Colonic mucosa (tissue), 4 donors: ENCODE results near the gene BEAN1. TPM values are rescaled to one million over a fixed set of nuclear protein-coding genes. Genes with fewer than 3 reads are reported as not detected.

ENCODE experiments used
- DNase-seq: peaks from one replicate; pipeline ENCODE4 v3.0.0-alpha.2; 2020
- H3K27ac ChIP-seq: fragments of 200-600 bp; one replicate; pipeline ENCODE4 v1.8.0; 2021
- H3K27me3 ChIP-seq: fragments of 200-600 bp; one replicate; pipeline ENCODE4 v1.8.0; 2021
- H3K36me3 ChIP-seq: fragments of 200-600 bp; one replicate; pipeline ENCODE4 v1.8.0; 2021
- H3K4me1 ChIP-seq: fragments of 200-600 bp; one replicate; pipeline ENCODE4 v1.8.0; 2021; ENCODE audit warnings: mild to moderate bottlenecking
- H3K4me3 ChIP-seq: fragments of 200-600 bp; one replicate; pipeline ENCODE4 v1.8.0; 2021
- H3K9ac ChIP-seq, 2 donors: one replicate each; pipeline ENCODE4 v1.7.0; 2013; ENCODE audit warnings: control low read depth in 2 of 2, low read depth in 2 of 2, low read length in 2 of 2
- H3K9me3 ChIP-seq: fragments of 200-600 bp; one replicate; pipeline ENCODE4 v1.8.0; 2021
- intact Hi-C: fragments of 100-400 bp; cut with DNase I; formaldehyde crosslinking; loops from one replicate; pipeline ENCODE4 v1.14.1; 2022
- total RNA-seq, 2 donors: library from RNA; stranded (reverse); fragmentation: NEBNext Ultra II Directional in 1 of 2; extraction: Animal tissue kit (Norgen Biotek cat#: 25700) in 1 of 2; gene quantifications; one replicate each; pipeline ENCODE4 v1.2.1, GENCODE V29; 2021
- TF ChIP-seq, protein P1 (sequence below): fragments of 200-600 bp; IDR thresholded peaks from one replicate; pipeline ENCODE4 v1.8.0; 2022; ENCODE audit warnings: antibody characterized with exemption, mild to moderate bottlenecking
- donor health status: healthy.
- donor health status: DM: no; HTN: no; CAD: no.
- donor health status: DM: no; HTN: no; CAD: no.

The BEAN1 gene
- total RNA-seq, 2 donors from 2014 or later, result 0.32 TPM; not detected in 1

DNA sequence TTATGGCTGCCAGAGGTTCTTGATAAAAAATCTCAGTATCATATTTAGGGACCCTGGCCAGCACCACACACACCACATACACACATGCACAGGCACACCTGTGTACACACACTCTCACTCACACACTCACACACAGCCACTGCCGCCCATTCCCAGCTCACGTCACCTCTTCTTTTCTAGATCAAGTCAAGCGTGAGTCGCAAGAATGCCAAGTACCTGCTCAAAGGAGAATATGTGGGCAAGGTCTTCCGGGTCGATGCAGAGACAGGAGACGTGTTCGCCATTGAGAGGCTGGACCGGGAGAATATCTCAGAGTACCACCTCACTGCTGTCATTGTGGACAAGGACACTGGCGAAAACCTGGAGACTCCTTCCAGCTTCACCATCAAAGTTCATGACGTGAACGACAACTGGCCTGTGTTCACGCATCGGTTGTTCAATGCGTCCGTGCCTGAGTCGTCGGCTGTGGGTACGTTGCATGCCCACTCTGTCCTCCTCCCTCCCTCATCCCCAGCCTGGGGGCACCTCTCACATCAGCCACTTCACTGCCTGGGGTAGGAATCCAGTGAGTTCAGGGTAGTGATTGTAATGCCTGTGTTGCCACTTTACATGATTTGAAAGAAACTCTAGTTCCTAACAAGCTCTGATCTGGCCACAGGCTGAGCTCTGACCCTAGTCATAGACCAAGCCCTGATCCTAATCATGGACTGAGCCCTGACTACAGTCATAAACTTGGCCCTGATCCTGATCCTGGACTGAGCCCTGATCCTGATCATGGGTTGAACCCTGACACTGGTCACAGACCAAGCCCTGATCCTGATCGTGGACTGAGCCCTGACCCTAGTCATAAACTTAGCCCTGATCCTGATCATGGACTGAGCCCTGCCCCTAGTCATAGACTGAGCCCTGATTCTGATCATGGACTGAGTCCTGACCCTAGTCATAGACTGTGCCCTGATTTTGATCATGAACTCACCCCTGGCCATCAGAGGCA is 40.2 kb upstream of the BEAN1 start:
- intact Hi-C loops, result no loop called here
- no peak for DNase-seq
- Histone ChIP-seq H3K4me3 (no peak overlapping the region), H3K27ac (no peak overlapping the region), H3K27me3 (no peaks in the 10 kb centered on the region), H3K9ac (no peak overlapping the region), H3K36me3 (no peaks in the 10 kb centered on the region), H3K9me3 (no peaks in the 10 kb centered on the region), H3K4me1 (no peaks in the 10 kb centered on the region)
- TF ChIP-seq, protein P1, sequence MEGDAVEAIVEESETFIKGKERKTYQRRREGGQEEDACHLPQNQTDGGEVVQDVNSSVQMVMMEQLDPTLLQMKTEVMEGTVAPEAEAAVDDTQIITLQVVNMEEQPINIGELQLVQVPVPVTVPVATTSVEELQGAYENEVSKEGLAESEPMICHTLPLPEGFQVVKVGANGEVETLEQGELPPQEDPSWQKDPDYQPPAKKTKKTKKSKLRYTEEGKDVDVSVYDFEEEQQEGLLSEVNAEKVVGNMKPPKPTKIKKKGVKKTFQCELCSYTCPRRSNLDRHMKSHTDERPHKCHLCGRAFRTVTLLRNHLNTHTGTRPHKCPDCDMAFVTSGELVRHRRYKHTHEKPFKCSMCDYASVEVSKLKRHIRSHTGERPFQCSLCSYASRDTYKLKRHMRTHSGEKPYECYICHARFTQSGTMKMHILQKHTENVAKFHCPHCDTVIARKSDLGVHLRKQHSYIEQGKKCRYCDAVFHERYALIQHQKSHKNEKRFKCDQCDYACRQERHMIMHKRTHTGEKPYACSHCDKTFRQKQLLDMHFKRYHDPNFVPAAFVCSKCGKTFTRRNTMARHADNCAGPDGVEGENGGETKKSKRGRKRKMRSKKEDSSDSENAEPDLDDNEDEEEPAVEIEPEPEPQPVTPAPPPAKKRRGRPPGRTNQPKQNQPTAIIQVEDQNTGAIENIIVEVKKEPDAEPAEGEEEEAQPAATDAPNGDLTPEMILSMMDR, result no peak

DNA sequence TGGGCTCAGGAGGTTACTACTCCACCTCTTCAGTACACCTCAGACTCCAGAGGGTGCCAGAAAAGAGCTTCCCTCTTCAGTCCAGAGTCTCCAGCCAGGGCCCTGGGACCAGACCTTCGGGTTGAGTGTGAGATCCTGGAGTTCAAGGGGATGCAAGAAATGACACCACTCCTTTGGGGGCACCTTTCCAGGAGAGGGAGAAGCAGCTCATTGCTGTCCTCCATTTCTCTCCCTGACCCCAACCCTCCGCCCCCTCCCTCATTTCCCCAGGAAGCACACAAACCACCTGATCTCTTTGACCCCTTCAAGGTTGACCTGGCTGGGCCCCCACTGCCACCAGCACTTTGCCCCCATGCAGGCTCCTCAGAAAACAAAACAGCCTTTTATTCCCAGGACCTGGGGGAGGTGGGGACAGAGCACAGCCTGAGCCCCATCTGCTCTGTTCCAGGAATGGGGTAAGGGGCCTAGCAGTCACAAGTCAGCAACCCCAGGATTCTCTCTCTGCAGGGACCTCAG is 39.2 kb upstream of the BEAN1 start:
- Histone ChIP-seq H3K9me3 (no peaks in the 10 kb centered on the region), H3K36me3 (no peaks in the 10 kb centered on the region), H3K4me1 (no peaks in the 10 kb centered on the region), H3K4me3 (no peak overlapping the region), H3K27me3 (no peaks in the 10 kb centered on the region), H3K9ac (no peak overlapping the region), H3K27ac (no peak overlapping the region)
- TF ChIP-seq, protein P1, result no peak
- DNase-seq, result no peak
- intact Hi-C loops, result no loop called here

DNA sequence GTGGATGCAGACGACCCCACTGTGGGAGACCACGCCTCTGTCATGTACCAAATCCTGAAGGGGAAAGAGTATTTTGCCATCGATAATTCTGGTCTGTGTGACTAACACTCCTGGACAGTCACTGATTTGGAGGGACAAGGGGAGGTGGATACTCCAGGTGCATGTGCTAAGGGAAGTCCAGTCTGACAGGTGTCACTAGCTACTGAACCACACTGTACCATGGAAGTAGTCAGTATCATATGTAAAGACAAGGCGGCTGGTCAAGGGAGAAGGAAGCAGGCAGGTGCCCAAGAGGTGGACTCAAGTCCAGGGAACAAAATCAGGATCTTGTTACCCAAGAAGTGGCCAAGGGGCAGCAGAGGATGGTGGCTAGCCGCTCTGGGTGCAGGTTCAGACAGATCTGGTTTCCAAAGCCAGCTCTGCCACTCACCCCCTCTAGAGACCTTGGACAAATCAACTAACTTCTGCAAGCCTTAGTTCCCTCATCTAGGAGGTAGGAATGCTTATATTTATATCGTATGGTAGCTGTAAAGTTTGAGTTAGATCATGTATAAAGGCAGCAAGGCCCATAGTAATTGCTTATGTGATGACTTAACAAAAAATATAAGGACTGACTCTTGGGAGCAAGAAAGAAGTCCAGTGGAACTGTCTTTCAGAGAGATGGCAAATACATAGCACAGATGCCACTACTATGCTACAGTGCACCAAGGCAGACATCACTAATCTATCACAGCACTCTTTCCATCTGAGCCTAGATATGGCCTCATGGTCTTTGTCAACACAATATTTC is 38.5 kb upstream of the BEAN1 start:
- Histone ChIP-seq H3K36me3 (no peaks in the 10 kb centered on the region), H3K9ac (no peak overlapping the region), H3K27me3 (no peaks in the 10 kb centered on the region), H3K9me3 (no peaks in the 10 kb centered on the region), H3K27ac (no peak overlapping the region), H3K4me3 (no peak overlapping the region), H3K4me1 (no peaks in the 10 kb centered on the region)
- DNase-seq, result no peak
- TF ChIP-seq, protein P1, result no peak
- intact Hi-C loops, result no loop called here

DNA sequence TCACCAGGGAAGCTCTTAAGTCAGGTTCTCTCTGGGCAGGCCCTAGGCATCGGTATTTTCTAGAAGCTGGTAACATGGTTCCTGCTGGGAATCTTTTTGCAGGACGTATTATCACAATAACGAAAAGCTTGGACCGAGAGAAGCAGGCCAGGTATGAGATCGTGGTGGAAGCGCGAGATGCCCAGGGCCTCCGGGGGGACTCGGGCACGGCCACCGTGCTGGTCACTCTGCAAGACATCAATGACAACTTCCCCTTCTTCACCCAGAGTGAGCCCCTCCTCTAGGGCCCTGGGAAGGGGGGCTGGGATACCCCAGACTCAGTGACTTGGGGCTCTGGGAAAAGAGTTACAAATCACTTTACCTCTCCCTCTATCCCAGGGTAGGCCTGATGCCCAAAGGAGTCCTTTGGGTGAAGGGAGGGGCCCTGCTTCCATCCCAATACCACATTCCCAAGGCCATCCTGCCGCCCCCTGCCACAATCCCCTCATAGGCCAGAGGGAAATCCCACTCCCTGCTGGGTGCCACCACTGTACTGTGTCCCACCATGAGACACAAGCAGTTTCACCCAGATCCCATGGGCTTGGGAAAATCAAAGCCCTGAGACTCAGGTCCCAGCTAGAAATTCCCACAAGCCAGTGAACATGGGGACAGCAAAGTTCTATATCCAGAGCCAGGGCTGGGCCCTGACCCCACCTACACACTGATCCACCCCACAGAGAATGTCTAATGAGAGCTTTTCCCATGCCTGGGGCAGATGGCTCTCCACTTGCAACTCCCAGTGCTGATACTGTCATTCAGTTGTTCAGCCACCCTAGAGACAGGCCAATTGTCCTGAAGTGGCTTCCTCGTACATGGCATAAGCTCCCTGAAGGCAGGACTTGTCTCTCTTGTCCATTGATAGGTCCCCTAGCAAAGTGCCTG is 37.6 kb upstream of the BEAN1 start:
- Histone ChIP-seq H3K27me3 (no peaks in the 10 kb centered on the region), H3K4me3 (no peak overlapping the region), H3K4me1 (no peaks in the 10 kb centered on the region), H3K9me3 (no peaks in the 10 kb centered on the region), H3K27ac (no peak overlapping the region), H3K9ac (no peak overlapping the region), H3K36me3 (no peaks in the 10 kb centered on the region)
- intact Hi-C loops, result no loop called here
- TF ChIP-seq, protein P1, result no peak
- DNase-seq, result no peak
